Measurements from ENCODE around the gene ESRRB.

ESRRB gene

DNA sequence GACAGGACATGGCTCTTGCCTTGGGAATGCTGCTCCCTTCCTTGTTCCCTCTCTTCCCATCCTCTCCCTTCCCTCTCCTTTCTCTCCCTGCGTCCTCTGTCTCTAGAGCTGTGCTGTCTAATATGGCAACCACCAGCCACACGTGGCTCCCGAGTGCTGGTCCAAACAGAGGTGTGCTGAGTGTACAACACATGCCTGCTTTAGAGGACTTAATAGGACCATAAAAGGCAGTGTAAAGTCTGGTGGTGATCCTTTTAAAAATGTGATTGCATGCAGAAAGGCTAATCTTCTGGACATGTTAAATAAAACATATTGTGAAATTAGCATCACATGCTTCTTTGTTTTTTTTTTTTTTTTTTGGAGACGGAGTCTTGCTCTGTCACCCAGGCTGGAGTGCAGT, 87.2 kb downstream of the ESRRB start:
- H3K4me1 ChIP-seq (ENCODE audit: control insufficient read depth in 5 of 5, insufficient read depth in 5 of 5, low read length in 5 of 5) = no peaks in the 10 kb centered on the region
- no peaks in the 10 kb centered on the region for H3K36me3 ChIP-seq (ENCODE audit: control insufficient read depth in 5 of 5, insufficient read depth in 5 of 5, low read length in 5 of 5)
- no peaks in the 10 kb centered on the region for H3K27me3 ChIP-seq (ENCODE audit: control insufficient read depth in 5 of 5, insufficient read depth in 4 of 5, low read length in 5 of 5)
- no peak overlapping the region for H3K4me3 ChIP-seq (ENCODE audit: low read depth in 1 of 5, low read length in 5 of 5)
- no peak overlapping the region for H3K27ac ChIP-seq (ENCODE audit: low read depth, low read length)
- H3K9ac ChIP-seq (ENCODE audit: low read length in 5 of 5) = no peak overlapping the region
- H3K9me3 ChIP-seq (ENCODE audit: control insufficient read depth in 5 of 5, low read length in 5 of 5) = no peaks in the 10 kb centered on the region

DNA sequence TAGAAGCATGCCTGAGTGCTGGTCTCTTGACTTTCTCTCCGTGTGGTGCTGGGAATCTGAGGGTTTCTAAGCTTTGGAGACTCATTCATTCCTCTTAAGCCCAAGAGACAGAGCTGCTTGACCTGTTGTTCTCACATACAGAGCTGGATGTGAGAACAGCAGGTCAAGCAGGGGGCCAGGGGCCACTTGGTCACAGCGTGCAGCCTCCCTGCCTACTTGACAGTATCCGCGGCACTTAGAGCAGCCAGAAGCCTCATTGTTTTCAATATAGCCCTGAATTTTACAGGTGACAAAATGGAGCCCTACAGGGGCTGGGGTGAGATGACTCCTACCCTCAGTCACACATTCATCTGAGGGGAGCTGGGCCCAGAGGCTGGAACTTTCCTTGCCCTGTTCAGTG, 88.9 kb downstream of the ESRRB start:
- Histone ChIP-seq H3K27me3 (ENCODE audit: control insufficient read depth in 5 of 5, insufficient read depth in 4 of 5, low read length in 5 of 5) (no peaks in the 10 kb centered on the region), H3K4me1 (ENCODE audit: control insufficient read depth in 5 of 5, insufficient read depth in 5 of 5, low read length in 5 of 5) (no peaks in the 10 kb centered on the region), H3K9me3 (ENCODE audit: control insufficient read depth in 5 of 5, low read length in 5 of 5) (no peaks in the 10 kb centered on the region), H3K9ac (ENCODE audit: low read length in 5 of 5) (no peak overlapping the region), H3K27ac (ENCODE audit: low read depth, low read length) (no peak overlapping the region), H3K4me3 (ENCODE audit: low read depth in 1 of 5, low read length in 5 of 5) (no peak overlapping the region), H3K36me3 (ENCODE audit: control insufficient read depth in 5 of 5, insufficient read depth in 5 of 5, low read length in 5 of 5) (no peaks in the 10 kb centered on the region)

DNA sequence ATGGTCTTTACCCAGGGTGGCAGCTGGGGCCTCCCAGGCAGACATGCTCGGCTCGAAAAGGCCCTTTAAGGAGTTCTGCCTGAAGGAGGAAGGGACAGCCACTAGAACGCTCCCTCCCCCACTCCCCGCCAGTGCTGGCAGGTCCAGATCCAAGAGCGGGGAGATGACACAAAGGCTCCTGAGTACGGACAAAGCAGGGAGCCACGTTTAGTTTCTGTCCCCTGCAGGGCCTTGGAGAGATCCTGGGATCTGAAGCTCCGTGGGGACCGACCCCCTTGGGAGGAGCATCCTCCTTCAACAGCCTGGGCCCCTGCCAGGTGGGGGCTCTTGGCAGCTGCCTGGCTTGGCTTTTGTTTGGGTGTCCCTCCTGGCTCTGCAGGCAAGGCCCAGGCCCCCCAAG, 89.7 kb downstream of the ESRRB start:
- H3K9ac ChIP-seq (ENCODE audit: low read length in 5 of 5) = no peak overlapping the region
- H3K27me3 ChIP-seq (ENCODE audit: control insufficient read depth in 5 of 5, insufficient read depth in 4 of 5, low read length in 5 of 5) = no peaks in the 10 kb centered on the region
- no peaks in the 10 kb centered on the region for H3K4me1 ChIP-seq (ENCODE audit: control insufficient read depth in 5 of 5, insufficient read depth in 5 of 5, low read length in 5 of 5)
- H3K36me3 ChIP-seq (ENCODE audit: control insufficient read depth in 5 of 5, insufficient read depth in 5 of 5, low read length in 5 of 5) = no peaks in the 10 kb centered on the region
- H3K27ac ChIP-seq (ENCODE audit: low read depth, low read length) = no peak overlapping the region
- no peak overlapping the region for H3K4me3 ChIP-seq (ENCODE audit: low read depth in 1 of 5, low read length in 5 of 5)
- no peaks in the 10 kb centered on the region for H3K9me3 ChIP-seq (ENCODE audit: control insufficient read depth in 5 of 5, low read length in 5 of 5)

DNA sequence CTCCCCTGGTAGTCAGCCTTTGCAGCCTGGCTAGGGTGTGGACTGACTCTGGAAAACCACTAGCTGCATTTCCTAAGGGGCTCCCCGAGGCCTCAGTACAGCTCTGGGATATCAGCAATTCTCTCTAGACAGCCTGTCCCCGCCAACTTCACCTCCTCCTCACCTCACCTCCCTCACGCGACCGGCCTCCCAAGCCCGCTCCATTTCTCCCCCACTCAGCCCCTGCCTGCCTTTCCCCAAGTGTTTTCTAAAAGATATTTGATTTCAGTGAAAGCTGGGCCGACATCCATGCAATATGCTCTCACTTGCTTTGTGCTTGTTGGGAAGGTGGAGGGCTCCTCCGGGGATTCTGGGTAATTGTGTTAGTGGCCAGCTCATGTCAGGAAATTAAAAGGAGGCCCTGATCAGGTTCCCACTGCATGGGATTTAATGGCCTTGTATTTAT, 91.8 kb downstream of the ESRRB start:
- Histone ChIP-seq H3K4me1 (ENCODE audit: control insufficient read depth in 5 of 5, insufficient read depth in 5 of 5, low read length in 5 of 5) (no peaks in the 10 kb centered on the region), H3K4me3 (ENCODE audit: low read depth in 1 of 5, low read length in 5 of 5) (no peak overlapping the region), H3K9me3 (ENCODE audit: control insufficient read depth in 5 of 5, low read length in 5 of 5) (no peaks in the 10 kb centered on the region), H3K27ac (ENCODE audit: low read depth, low read length) (no peak overlapping the region), H3K27me3 (ENCODE audit: control insufficient read depth in 5 of 5, insufficient read depth in 4 of 5, low read length in 5 of 5) (no peaks in the 10 kb centered on the region), H3K9ac (ENCODE audit: low read length in 5 of 5) (no peak overlapping the region), H3K36me3 (ENCODE audit: control insufficient read depth in 5 of 5, insufficient read depth in 5 of 5, low read length in 5 of 5) (no peaks in the 10 kb centered on the region)

DNA sequence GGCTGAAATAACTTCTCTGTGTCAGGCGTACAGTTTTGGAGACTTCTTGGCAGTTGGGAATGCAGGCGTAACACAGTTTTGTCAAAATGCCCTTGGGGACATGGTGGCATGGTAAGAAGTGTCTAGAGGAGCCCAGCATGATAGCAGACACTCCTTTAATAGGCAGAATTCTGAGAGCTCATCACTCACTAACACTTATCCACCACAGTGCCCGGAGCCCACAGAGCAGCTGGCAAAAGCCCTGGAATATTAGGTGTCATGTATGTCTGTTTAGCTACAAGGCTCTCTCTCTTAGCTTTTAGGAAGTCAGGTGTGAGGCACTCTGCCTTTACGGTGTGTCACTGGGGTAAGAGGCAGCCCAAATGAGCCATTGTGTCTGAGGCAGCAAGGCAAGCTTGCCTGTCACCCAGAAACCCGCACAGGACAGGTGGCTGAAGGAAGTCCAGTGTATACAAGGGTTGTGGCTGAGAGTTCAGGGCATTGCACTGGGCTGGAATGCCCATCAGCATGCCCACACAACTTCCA, 96.3 kb downstream of the ESRRB start:
- Histone ChIP-seq H3K27ac (ENCODE audit: low read depth, low read length) (no peak overlapping the region), H3K36me3 (ENCODE audit: control insufficient read depth in 5 of 5, insufficient read depth in 5 of 5, low read length in 5 of 5) (no peaks in the 10 kb centered on the region), H3K9ac (ENCODE audit: low read length in 5 of 5) (no peak overlapping the region), H3K27me3 (ENCODE audit: control insufficient read depth in 5 of 5, insufficient read depth in 4 of 5, low read length in 5 of 5) (no peaks in the 10 kb centered on the region), H3K9me3 (ENCODE audit: control insufficient read depth in 5 of 5, low read length in 5 of 5) (no peaks in the 10 kb centered on the region), H3K4me3 (ENCODE audit: low read depth in 1 of 5, low read length in 5 of 5) (no peak overlapping the region), H3K4me1 (ENCODE audit: control insufficient read depth in 5 of 5, insufficient read depth in 5 of 5, low read length in 5 of 5) (peaks cover 0 to 11% (median 9%) of the 10 kb centered on the region in 5 donors)

DNA sequence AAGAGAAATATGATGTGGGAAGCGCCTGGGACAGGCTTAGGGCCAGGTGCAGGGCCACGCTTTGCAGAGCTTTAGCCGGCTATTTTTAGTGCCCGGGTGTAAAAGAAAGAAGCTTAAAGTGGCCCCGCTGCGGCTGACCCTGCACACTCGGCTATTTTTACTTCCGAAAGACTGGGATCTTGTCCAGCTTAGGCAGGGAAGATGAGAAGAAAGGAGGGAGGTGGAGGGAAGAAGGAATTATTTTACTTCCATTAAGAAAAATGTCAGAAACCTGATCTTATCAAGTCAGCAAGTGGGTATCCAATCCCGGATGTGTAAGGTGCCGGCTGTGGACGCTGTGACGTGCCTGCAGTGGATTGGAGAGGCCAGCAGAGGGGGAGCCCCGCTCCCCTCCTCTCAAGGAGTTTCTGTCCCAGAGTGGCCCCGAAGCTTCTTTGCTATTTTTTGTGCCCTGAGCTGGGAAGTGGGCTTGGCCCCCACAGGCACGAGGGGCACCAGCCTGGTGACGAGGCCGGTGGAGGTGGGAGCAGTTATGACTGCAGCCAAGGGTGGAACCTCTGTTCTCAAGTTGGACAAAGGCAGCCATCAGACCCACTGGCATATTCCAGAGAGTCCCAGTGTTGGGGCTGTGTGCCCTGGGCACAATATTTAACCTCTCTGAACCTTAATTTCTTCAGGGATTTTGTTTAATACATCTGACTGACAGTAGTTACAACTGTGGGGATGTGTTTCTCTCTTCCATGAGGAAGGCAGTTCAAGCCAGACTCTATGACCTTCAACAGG, 97.7 kb downstream of the ESRRB start:
- Histone ChIP-seq H3K9ac (ENCODE audit: low read length in 5 of 5) (peak overlapping the region in 2 of 5 donors; percentile 33 to 54), H3K4me1 (ENCODE audit: control insufficient read depth in 5 of 5, insufficient read depth in 5 of 5, low read length in 5 of 5) (peaks cover 0 to 11% (median 9%) of the 10 kb centered on the region in 5 donors), H3K36me3 (ENCODE audit: control insufficient read depth in 5 of 5, insufficient read depth in 5 of 5, low read length in 5 of 5) (no peaks in the 10 kb centered on the region), H3K27me3 (ENCODE audit: control insufficient read depth in 5 of 5, insufficient read depth in 4 of 5, low read length in 5 of 5) (no peaks in the 10 kb centered on the region), H3K4me3 (ENCODE audit: low read depth in 1 of 5, low read length in 5 of 5) (peak overlapping the region; percentile 39 to 58 (median 49)), H3K27ac (ENCODE audit: low read depth, low read length) (no peak overlapping the region), H3K9me3 (ENCODE audit: control insufficient read depth in 5 of 5, low read length in 5 of 5) (no peaks in the 10 kb centered on the region)

DNA sequence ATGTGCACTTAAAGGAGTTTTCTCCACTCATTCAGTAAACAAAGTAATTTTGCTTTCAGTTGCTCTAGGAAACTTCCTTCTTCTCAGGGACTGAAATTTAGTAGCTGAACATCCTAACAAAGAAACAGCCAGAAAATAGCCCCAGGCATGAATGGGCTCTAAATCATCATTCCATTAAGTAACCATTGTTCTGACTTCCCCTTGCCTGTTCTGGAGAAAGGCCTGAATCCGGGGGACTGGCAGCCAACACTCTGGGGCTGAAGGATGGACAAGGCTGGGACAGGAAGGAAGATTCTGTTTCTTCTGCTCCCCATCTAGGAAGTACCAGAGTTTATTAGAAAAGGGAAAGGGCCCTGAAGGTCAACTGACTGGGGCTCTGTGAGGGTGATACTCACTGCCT, 104.5 kb downstream of the ESRRB start:
- Histone ChIP-seq H3K9ac (ENCODE audit: low read length in 5 of 5) (no peak overlapping the region), H3K27ac (ENCODE audit: low read depth, low read length) (no peak overlapping the region), H3K4me3 (ENCODE audit: low read depth in 1 of 5, low read length in 5 of 5) (no peak overlapping the region), H3K4me1 (ENCODE audit: control insufficient read depth in 5 of 5, insufficient read depth in 5 of 5, low read length in 5 of 5) (no peaks in the 10 kb centered on the region), H3K36me3 (ENCODE audit: control insufficient read depth in 5 of 5, insufficient read depth in 5 of 5, low read length in 5 of 5) (no peaks in the 10 kb centered on the region), H3K9me3 (ENCODE audit: control insufficient read depth in 5 of 5, low read length in 5 of 5) (no peaks in the 10 kb centered on the region), H3K27me3 (ENCODE audit: control insufficient read depth in 5 of 5, insufficient read depth in 4 of 5, low read length in 5 of 5) (no peaks in the 10 kb centered on the region)

DNA sequence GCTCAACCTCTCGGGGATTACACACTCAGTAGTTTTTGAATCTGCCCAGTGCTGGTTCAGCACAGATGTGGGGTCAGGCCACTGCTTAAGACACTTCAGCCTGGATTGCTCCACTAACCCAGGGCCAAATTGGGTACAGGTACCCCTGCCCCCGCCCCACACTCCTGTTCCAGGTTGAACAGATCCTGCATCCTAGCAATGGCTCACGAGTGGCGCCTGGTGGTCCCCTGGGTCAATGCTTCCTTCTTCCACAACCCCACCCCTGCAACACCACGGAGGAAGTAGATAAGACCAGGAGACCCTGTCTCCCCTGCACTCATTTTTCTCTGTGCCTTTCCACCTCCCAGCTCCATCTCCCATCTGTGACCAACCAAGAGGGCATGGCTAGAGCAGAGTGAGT, 108.4 kb downstream of the ESRRB start:
- H3K9ac ChIP-seq (ENCODE audit: low read length in 5 of 5) = no peak overlapping the region

DNA sequence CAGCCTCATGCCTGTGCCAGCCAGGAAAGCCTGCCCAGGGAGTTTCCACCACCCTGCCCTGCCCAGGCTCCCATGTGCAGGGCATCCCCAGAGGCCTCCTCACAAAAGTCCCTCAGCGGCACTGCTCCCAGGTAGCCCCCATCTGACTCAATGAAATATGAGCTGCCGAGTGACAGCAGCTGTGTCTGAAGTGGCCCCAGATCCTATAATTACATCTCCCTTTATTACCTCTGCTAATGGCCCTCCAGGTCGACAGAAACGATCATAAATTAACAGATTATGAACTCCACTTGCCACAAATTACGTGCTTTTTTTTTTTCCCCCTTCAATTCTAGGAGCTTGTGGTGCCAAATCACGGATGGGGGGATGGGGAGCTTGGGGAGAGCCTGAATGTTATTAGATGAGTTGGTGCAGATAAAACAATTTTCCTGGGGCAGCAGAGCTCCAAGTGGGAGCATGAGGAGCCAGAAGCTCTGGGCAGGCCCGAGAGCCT, 110.4 kb downstream of the ESRRB start:
- Histone ChIP-seq H3K36me3 (ENCODE audit: control insufficient read depth in 5 of 5, insufficient read depth in 5 of 5, low read length in 5 of 5) (no peaks in the 10 kb centered on the region), H3K27me3 (ENCODE audit: control insufficient read depth in 5 of 5, insufficient read depth in 4 of 5, low read length in 5 of 5) (peaks cover 0 to 6% (median 0%) of the 10 kb centered on the region in 5 donors), H3K9ac (ENCODE audit: low read length in 5 of 5) (no peak overlapping the region), H3K27ac (ENCODE audit: low read depth, low read length) (no peak overlapping the region), H3K4me1 (ENCODE audit: control insufficient read depth in 5 of 5, insufficient read depth in 5 of 5, low read length in 5 of 5) (no peaks in the 10 kb centered on the region), H3K4me3 (ENCODE audit: low read depth in 1 of 5, low read length in 5 of 5) (no peak overlapping the region), H3K9me3 (ENCODE audit: control insufficient read depth in 5 of 5, low read length in 5 of 5) (no peaks in the 10 kb centered on the region)

More for the DNA sequence above, 108.4 kb downstream of the ESRRB start:
- Histone ChIP-seq H3K4me3 (ENCODE audit: low read depth in 1 of 5, low read length in 5 of 5) (no peak overlapping the region), H3K4me1 (ENCODE audit: control insufficient read depth in 5 of 5, insufficient read depth in 5 of 5, low read length in 5 of 5) (no peaks in the 10 kb centered on the region), H3K9me3 (ENCODE audit: control insufficient read depth in 5 of 5, low read length in 5 of 5) (no peaks in the 10 kb centered on the region), H3K27ac (ENCODE audit: low read depth, low read length) (no peak overlapping the region), H3K27me3 (ENCODE audit: control insufficient read depth in 5 of 5, insufficient read depth in 4 of 5, low read length in 5 of 5) (peaks cover 0 to 6% (median 0%) of the 10 kb centered on the region in 5 donors), H3K36me3 (ENCODE audit: control insufficient read depth in 5 of 5, insufficient read depth in 5 of 5, low read length in 5 of 5) (no peaks in the 10 kb centered on the region)

DNA sequence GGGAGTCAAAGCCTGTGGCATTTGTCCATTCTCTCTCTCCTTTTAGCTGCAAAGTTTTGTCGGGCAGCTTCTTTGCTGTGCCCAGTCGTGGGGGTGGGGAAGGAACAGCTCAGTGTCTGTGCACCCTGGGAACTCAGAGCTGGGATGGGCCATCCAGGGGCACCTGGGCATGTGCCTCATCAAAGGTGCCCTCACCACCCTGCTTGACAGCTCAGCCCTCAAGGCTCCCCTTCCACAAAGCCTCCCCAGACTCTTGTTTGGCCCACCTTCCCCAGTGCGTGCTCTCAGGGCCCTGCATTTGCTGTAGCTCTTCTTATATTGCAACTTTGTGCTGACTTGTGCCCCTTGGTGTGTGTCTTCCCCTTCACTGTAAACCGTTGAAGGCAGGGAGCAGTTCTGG, 112.6 kb downstream of the ESRRB start:
- H3K27me3 ChIP-seq (ENCODE audit: control insufficient read depth in 5 of 5, insufficient read depth in 4 of 5, low read length in 5 of 5) = peaks cover 0 to 6% (median 0%) of the 10 kb centered on the region in 5 donors
- H3K4me3 ChIP-seq (ENCODE audit: low read depth in 1 of 5, low read length in 5 of 5) = no peak overlapping the region
- H3K9me3 ChIP-seq (ENCODE audit: control insufficient read depth in 5 of 5, low read length in 5 of 5) = no peaks in the 10 kb centered on the region
- no peak overlapping the region for H3K27ac ChIP-seq (ENCODE audit: low read depth, low read length)
- H3K4me1 ChIP-seq (ENCODE audit: control insufficient read depth in 5 of 5, insufficient read depth in 5 of 5, low read length in 5 of 5) = no peaks in the 10 kb centered on the region
- H3K9ac ChIP-seq (ENCODE audit: low read length in 5 of 5) = no peak overlapping the region
- H3K36me3 ChIP-seq (ENCODE audit: control insufficient read depth in 5 of 5, insufficient read depth in 5 of 5, low read length in 5 of 5) = no peaks in the 10 kb centered on the region
